H1 (cell line): ENCODE data around the gene RAP1A. TPM values are rescaled to one million over a fixed set of nuclear protein-coding genes. Genes with fewer than 3 reads are reported as not detected.

ENCODE experiments used
- CTCF ChIA-PET: fragments of 300-600 bp; sonication (Branson Sonifier 250); formaldehyde crosslinking; loops from one replicate; lab custom pipeline; 2021; ENCODE audit not compliant: partially characterized antibody; lab: Charles Lee
- POLR2A ChIA-PET: fragments of 300-600 bp; sonication (Branson Sonifier 250); formaldehyde crosslinking; loops from one replicate; lab custom pipeline; 2021; ENCODE audit warnings: inconsistent platforms; ENCODE audit not compliant: partially characterized antibody; lab: Charles Lee
- DNase-seq, 2 experiments: peaks; one replicate each; pipeline versions ENCODE4 v3.0.0 to v3.0.0-alpha.2; 2010 to 2022; ENCODE audit warnings: low spot score in 2 of 2, low read depth in 1 of 2, mixed read lengths in 1 of 2
- FAIRE-seq: peaks from 2 replicates; lab custom pipeline; 2011; peaks lifted over from hg19 to GRCh38; lab: Jason Lieb, UNC
- H2AFZ ChIP-seq: 2 replicates; pipeline ENCODE4 v1.8.1; 2012; ENCODE audit warnings: low read length, inconsistent platforms
- H2AK5ac ChIP-seq: 2 replicates; pipeline ENCODE4 v1.6.1; 2013; ENCODE audit warnings: low read depth, low read length
- H2BK120ac ChIP-seq: replicated peaks from 2 replicates; pipeline ENCODE3; 2013; ENCODE audit warnings: low read depth, low read length, inconsistent platforms
- H2BK12ac ChIP-seq: 2 replicates; pipeline ENCODE4 v1.6.1; 2013; ENCODE audit warnings: low read depth, low read length
- H2BK15ac ChIP-seq: 2 replicates; pipeline ENCODE4 v1.6.1; 2013; ENCODE audit warnings: low read length
- H2BK20ac ChIP-seq: 2 replicates; pipeline ENCODE4 v1.6.1; 2013; ENCODE audit warnings: low read length
- H2BK5ac ChIP-seq: 2 replicates; pipeline ENCODE4 v1.6.1; 2013; ENCODE audit warnings: low read depth, low read length
- H3K14ac ChIP-seq: 2 replicates; pipeline ENCODE4 v1.6.1; 2013; ENCODE audit warnings: inconsistent platforms; ENCODE audit not compliant: insufficient read length
- H3K18ac ChIP-seq: 2 replicates; pipeline ENCODE4 v1.6.1; 2013; ENCODE audit warnings: low read length; ENCODE audit errors: extremely low read depth
- H3K23ac ChIP-seq: 2 replicates; pipeline ENCODE4 v1.6.1; 2013; ENCODE audit warnings: inconsistent platforms; ENCODE audit not compliant: insufficient read length
- H3K23me2 ChIP-seq: 2 replicates; pipeline ENCODE4 v1.6.1; 2013; ENCODE audit warnings: low read depth, low read length
- H3K27ac ChIP-seq: 2 replicates; pipeline ENCODE4 v1.6.1; 2011; ENCODE audit warnings: low read depth, low read length, inconsistent platforms
- H3K27me3 ChIP-seq, 4 experiments: replicated peaks in 1 of 4; 1 replicate in 1 of 4; 2 replicates in 3 of 4; pipeline versions ENCODE4 v1.6.1 to v1.8.1; 2011 to 2013; ENCODE audit warnings: low read length in 3 of 4, mild to moderate bottlenecking in 3 of 4, inconsistent platforms in 2 of 4, mixed read lengths in 2 of 4, moderate library complexity in 1 of 4; ENCODE audit not compliant: control insufficient read depth in 3 of 4, insufficient read depth in 3 of 4; ENCODE audit errors: extremely low read depth in 1 of 4
- H3K36me3 ChIP-seq, 4 experiments: 2 replicates each; pipeline versions ENCODE4 v1.6.1 to v1.8.1; 2011 to 2013; ENCODE audit warnings: mild to moderate bottlenecking in 4 of 4, low read length in 3 of 4, moderate library complexity in 2 of 4, control low read depth in 1 of 4, inconsistent platforms in 1 of 4; ENCODE audit not compliant: insufficient read depth in 4 of 4, control insufficient read depth in 2 of 4
- H3K4ac ChIP-seq: replicated peaks from 2 replicates; pipeline ENCODE3; 2013; ENCODE audit warnings: low read length, low read depth, mixed read lengths, inconsistent platforms; ENCODE audit not compliant: insufficient read length
- H3K4me1 ChIP-seq, 4 experiments: replicated peaks in 1 of 4; 1 replicate in 1 of 4; 2 replicates in 3 of 4; pipeline versions ENCODE4 v1.6.1 to v1.8.1; 2011 to 2013; ENCODE audit warnings: low read length in 3 of 4, inconsistent platforms in 2 of 4, mixed read lengths in 1 of 4; ENCODE audit not compliant: insufficient read depth in 4 of 4, control insufficient read depth in 3 of 4
- H3K4me2 ChIP-seq, 2 experiments: 2 replicates each; pipeline versions ENCODE4 v1.6.1 to v1.8.1; 2011 to 2013; ENCODE audit warnings: low read depth in 2 of 2, low read length in 2 of 2, control low read depth in 1 of 2, inconsistent platforms in 1 of 2, mild to moderate bottlenecking in 1 of 2; ENCODE audit not compliant: insufficient read depth in 1 of 2
- H3K4me3 ChIP-seq, 4 experiments: fragments of 200-600, 300-600 bp in 1 of 4; sonication (generic), shearing (Covaris generic), sonication (Bioruptor Twin) in 1 of 4; 2 replicates each; pipeline versions ENCODE4 v1.5.1 to v1.8.1; 2011 to 2016; ENCODE audit warnings: low read length in 4 of 4, low read depth in 3 of 4, control low read depth in 2 of 4, inconsistent platforms in 2 of 4, mild to moderate bottlenecking in 2 of 4, mixed read lengths in 1 of 4, moderate library complexity in 1 of 4; ENCODE audit not compliant: insufficient read depth in 2 of 4; ENCODE audit errors: extremely low read depth in 1 of 4
- H3K56ac ChIP-seq: replicated peaks from 2 replicates; pipeline ENCODE3; 2013; ENCODE audit warnings: low read depth, mild to moderate bottlenecking, mixed read lengths, low read length, inconsistent platforms; ENCODE audit not compliant: insufficient read length
- H3K79me1 ChIP-seq: 2 replicates; pipeline ENCODE4 v1.6.1; 2013; ENCODE audit warnings: low read depth, low read length, control low read depth
- H3K79me2 ChIP-seq, 2 experiments: 2 replicates each; pipeline versions ENCODE4 v1.6.1 to v1.8.1; 2012 to 2013; ENCODE audit warnings: low read length in 2 of 2, mild to moderate bottlenecking in 2 of 2, inconsistent platforms in 1 of 2; ENCODE audit not compliant: insufficient read depth in 2 of 2, control insufficient read depth in 1 of 2
- H3K9ac ChIP-seq, 4 experiments: replicated peaks in 1 of 4; 1 replicate in 1 of 4; 2 replicates in 3 of 4; pipeline versions ENCODE4 v1.6.1 to v1.8.1; 2011 to 2013; ENCODE audit warnings: low read depth in 3 of 4, low read length in 3 of 4, control low read depth in 2 of 4, mild to moderate bottlenecking in 2 of 4, moderate library complexity in 2 of 4, inconsistent platforms in 1 of 4; ENCODE audit errors: extremely low read depth in 1 of 4
- H3K9me3 ChIP-seq, 2 experiments: 2 replicates each; pipeline versions ENCODE4 v1.6.1 to v1.8.1; 2012 to 2013; ENCODE audit warnings: mild to moderate bottlenecking in 2 of 2, moderate library complexity in 2 of 2, control low read depth in 1 of 2, inconsistent platforms in 1 of 2, low read depth in 1 of 2, low read length in 1 of 2, mixed read lengths in 1 of 2; ENCODE audit not compliant: insufficient read depth in 2 of 2
- H4K20me1 ChIP-seq, 2 experiments: replicated peaks in 1 of 2; 2 replicates each; pipeline versions ENCODE3 to v1.8.1; 2011 to 2013; ENCODE audit warnings: inconsistent platforms in 2 of 2, low read length in 2 of 2, mild to moderate bottlenecking in 1 of 2; ENCODE audit not compliant: insufficient read depth in 2 of 2, control insufficient read depth in 1 of 2
- H4K5ac ChIP-seq: 2 replicates; pipeline ENCODE4 v1.6.1; 2013; ENCODE audit warnings: low read length, low read depth, mixed read lengths, inconsistent platforms; ENCODE audit not compliant: insufficient read length
- H4K8ac ChIP-seq: 2 replicates; pipeline ENCODE4 v1.8.0; 2013; ENCODE audit warnings: mild to moderate bottlenecking, moderate library complexity, low read length, inconsistent platforms; ENCODE audit not compliant: insufficient read depth; ENCODE audit errors: extremely low read depth
- H4K91ac ChIP-seq: replicated peaks from 2 replicates; pipeline ENCODE3; 2013; ENCODE audit warnings: low read length, mixed read lengths, inconsistent platforms; ENCODE audit not compliant: insufficient read length
- CBX8 ChIP-seq: fragments of 300-800, 300-1000 bp; sonication (generic); IDR thresholded peaks from 2 replicates; pipeline ENCODE4 v1.7.1; 2016; ENCODE audit warnings: low read depth, low read length, borderline replicate concordance
- HDAC6 ChIP-seq: IDR thresholded peaks from one replicate; pipeline ENCODE4 v1.7.1; 2012; ENCODE audit warnings: low read depth, mild to moderate bottlenecking, inconsistent platforms, low read length, moderate library complexity
- MAFK ChIP-seq: IDR thresholded peaks from 2 replicates; pipeline ENCODE4 v1.6.1; 2012; ENCODE audit warnings: low read depth, mild to moderate bottlenecking, improper control_type of control experiment, low read length
- PHF8 ChIP-seq: fragments of 200-600 bp; sonication (generic); conservative IDR thresholded peaks from 2 replicates; pipeline ENCODE4 v1.7.1; 2012; ENCODE audit warnings: low read depth, mild to moderate bottlenecking, inconsistent platforms, low read length, moderate library complexity
- YY1 ChIP-seq: IDR thresholded peaks from 2 replicates; pipeline ENCODE4 v1.6.1; 2011; ENCODE audit warnings: low read depth, mild to moderate bottlenecking, low read length
- polyA plus RNA-seq, 7 experiments: library from polyadenylated mRNA; depleted of rRNA in 3 of 7; stranded (reverse) in 5 of 7; unstranded in 2 of 7; fragments of >200 nt in 5 of 7; fragments of 200-250 nt in 2 of 7; gene quantifications; 1 replicate in 5 of 7; 2 replicates in 1 of 7; 4 replicates in 1 of 7; pipeline versions ENCODE4 v1.2.1 to v1.2.3, GENCODE V29; 2011 to 2013; ENCODE audit warnings: missing spikeins in 2 of 7, mixed read lengths in 2 of 7
- total RNA-seq: library from RNA; stranded (reverse); fragmentation: NEBNext Ultra II Directional; extraction: Animal tissue kit (Norgen Biotek cat#: 25700); gene quantifications from 2 replicates; pipeline ENCODE4 v1.2.1, GENCODE V29; 2021

Gene RAP1A
- total and polyA plus RNA-seq, 2 of the 8 experiments (the other 6 are each of a cell fraction or from before 2014, with no cell fraction given), result 10.9 to 35.8 TPM

DNA sequence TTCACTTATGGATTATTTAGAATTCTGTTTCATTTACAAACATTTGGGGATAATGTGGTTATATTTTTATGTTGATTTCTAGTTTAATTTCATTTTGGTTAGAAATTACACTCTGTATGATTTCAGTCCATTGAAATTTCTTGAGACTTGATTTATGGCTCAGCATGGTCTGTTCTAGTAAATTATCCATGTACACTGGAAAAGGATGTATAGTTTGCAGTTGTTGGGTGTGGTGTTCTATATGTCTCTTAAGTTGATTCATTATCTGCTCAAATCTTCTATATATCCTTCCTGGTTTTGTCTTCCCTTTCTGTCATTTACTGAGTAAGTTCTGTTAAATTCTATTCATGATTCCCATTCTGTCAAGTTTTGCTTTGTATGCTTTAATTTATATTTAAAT, 52.3 kb downstream of the RAP1A start:
- Histone ChIP-seq H3K79me1 (no peaks in the 10 kb centered on the region), H3K4ac (no peak overlapping the region), H3K27ac (no peak overlapping the region), H3K56ac (no peak overlapping the region), H3K79me2 (peaks cover 0 to 37% of the 10 kb centered on the region in 2 experiments; a peak in 3 of 4 replicates), H4K20me1 (no peaks in the 10 kb centered on the region), H2BK5ac (no peak overlapping the region), H2BK120ac (no peak overlapping the region), H3K9me3 (no peaks in the 10 kb centered on the region), H3K9ac (no peak overlapping the region), H4K5ac (no peak overlapping the region), H3K23ac (no peak overlapping the region), H3K4me2 (no peak overlapping the region), H3K27me3 (no peaks in the 10 kb centered on the region), H2AFZ (no peak overlapping the region), H3K4me1 (peaks cover 0 to 4% (median 1%) of the 10 kb centered on the region in 4 experiments; a peak in 3 of 7 replicates), H3K14ac (no peak overlapping the region), H3K23me2 (no peaks in the 10 kb centered on the region), H2BK15ac (no peak overlapping the region), H3K4me3 (no peak overlapping the region), H4K91ac (no peak overlapping the region), H3K36me3 (no peaks in the 10 kb centered on the region), H2BK20ac (no peak overlapping the region), H3K18ac (no peak overlapping the region), H2BK12ac (no peak overlapping the region), H4K8ac (no peak overlapping the region), H2AK5ac (no peak overlapping the region)
- DNase-seq (no peak), FAIRE-seq (no peak)
- CTCF ChIA-PET, result interaction anchor here (1.4 kb wide), 1 partner anchor 164 kb away, joined by 6 read pairs; no protein-coding TSS in a partner anchor
- TF ChIP-seq CBX8, result no peak
- TF ChIP-seq HDAC6, result no peak
- TF ChIP-seq YY1, result no peak
- no peak for TF ChIP-seq MAFK
- no peak for TF ChIP-seq PHF8
- POLR2A ChIA-PET, result no interaction called here
